IPS-11a (cell line): ENCODE results near the gene SLC38A9.
"Not testable (repeated sequence)": the region's sequence is repeated elsewhere in the genome, so short reads cannot be mapped to it uniquely, and the experiment has no call there.

Experiments used
- H3K4me3 ChIP-seq: one replicate; pipeline ENCODE4 v1.5.1; 2013; ENCODE audit warnings: low read depth, low read length, control low read depth

SLC38A9 gene

GRCh38 chr5:55708732-55709131 lies 3.4 kb downstream of the SLC38A9 start:
- no peak overlapping the region for H3K4me3 ChIP-seq

GRCh38 chr5:55706230-55706629 lies 5.9 kb downstream of the SLC38A9 start:
- H3K4me3 ChIP-seq = no peak overlapping the region

GRCh38 chr5:55702598-55703345 lies 9.4 kb downstream of the SLC38A9 start:
- H3K4me3 ChIP-seq = no peak overlapping the region

GRCh38 chr5:55701462-55702103 lies 10.5 kb downstream of the SLC38A9 start:
- H3K4me3 ChIP-seq = no peak overlapping the region

GRCh38 chr5:55700745-55701144 lies 11.4 kb downstream of the SLC38A9 start:
- no peak overlapping the region for H3K4me3 ChIP-seq

GRCh38 chr5:55699041-55699688 lies 13.0 kb downstream of the SLC38A9 start:
- H3K4me3 ChIP-seq = no peak overlapping the region

GRCh38 chr5:55696704-55697103 lies 15.4 kb downstream of the SLC38A9 start:
- not testable (repeated sequence) for H3K4me3 ChIP-seq

- no peak overlapping the region for H3K4me3 ChIP-seq
Observed at GRCh38 chr5:55694152-55694830, 17.8 kb downstream of the SLC38A9 start.

- no peak overlapping the region for H3K4me3 ChIP-seq
Observed at GRCh38 chr5:55692509-55692908, 19.6 kb downstream of the SLC38A9 start.

- no peak overlapping the region for H3K4me3 ChIP-seq
Observed at GRCh38 chr5:55692106-55692417, 20.1 kb downstream of the SLC38A9 start.

- H3K4me3 ChIP-seq = no peak overlapping the region
Observed at GRCh38 chr5:55691265-55692105, 20.6 kb downstream of the SLC38A9 start.

GRCh38 chr5:55682071-55682470 lies 30.1 kb downstream of the SLC38A9 start:
- no peak overlapping the region for H3K4me3 ChIP-seq

GRCh38 chr5:55681301-55681700 lies 30.8 kb downstream of the SLC38A9 start:
- no peak overlapping the region for H3K4me3 ChIP-seq

- H3K4me3 ChIP-seq = no peak overlapping the region
Observed at GRCh38 chr5:55680353-55680752, 31.8 kb downstream of the SLC38A9 start.

- H3K4me3 ChIP-seq = no peak overlapping the region
Observed at GRCh38 chr5:55679556-55679955, 32.6 kb downstream of the SLC38A9 start.

GRCh38 chr5:55675119-55675518 lies 37.0 kb downstream of the SLC38A9 start:
- no peak overlapping the region for H3K4me3 ChIP-seq

- H3K4me3 ChIP-seq = no peak overlapping the region
Observed at GRCh38 chr5:55674340-55674739, 37.8 kb downstream of the SLC38A9 start.

- no peak overlapping the region for H3K4me3 ChIP-seq
Observed at GRCh38 chr5:55672477-55672911, 39.6 kb downstream of the SLC38A9 start.

GRCh38 chr5:55671975-55672374 lies 40.1 kb downstream of the SLC38A9 start:
- no peak overlapping the region for H3K4me3 ChIP-seq

- H3K4me3 ChIP-seq = no peak overlapping the region
Observed at GRCh38 chr5:55668356-55668755, 43.8 kb downstream of the SLC38A9 start.

- H3K4me3 ChIP-seq = no peak overlapping the region
Observed at GRCh38 chr5:55667938-55668337, 44.2 kb downstream of the SLC38A9 start.
